GM12878 (cell line): Measurements from ENCODE around the gene C15orf62. TPM values are rescaled to one million over a fixed set of nuclear protein-coding genes. Genes with fewer than 3 reads are reported as not detected.

Experiments
- BMI1 ChIP-seq: fragments of 450-650 bp; IDR thresholded peaks from 2 replicates; pipeline ENCODE4 v1.6.1; 2016; ENCODE audit warnings: mild to moderate bottlenecking, moderate library complexity, borderline replicate concordance
- CREB1 ChIP-seq: IDR thresholded peaks from 2 replicates; pipeline ENCODE4 v1.6.1; 2012; ENCODE audit warnings: low read depth, mild to moderate bottlenecking, inconsistent platforms
- EGR1 ChIP-seq, 2 experiments: IDR thresholded peaks; 1 replicate in 1 of 2; 2 replicates in 1 of 2; pipeline ENCODE4 v1.6.1; 2011 to 2012; ENCODE audit warnings: low read depth in 2 of 2, low read length in 2 of 2, borderline replicate concordance in 1 of 2, mild to moderate bottlenecking in 1 of 2, moderate library complexity in 1 of 2
- LARP7 ChIP-seq: fragments of 450-650 bp; IDR thresholded peaks from 2 replicates; pipeline ENCODE4 v1.6.1; 2017; ENCODE audit warnings: mild to moderate bottlenecking
- NBN ChIP-seq: fragments of 450-650 bp; IDR thresholded peaks from 2 replicates; pipeline ENCODE4 v1.6.1; 2016
- NFYB ChIP-seq: IDR thresholded peaks from 2 replicates; pipeline ENCODE4 v1.6.1; 2011; ENCODE audit warnings: low read depth, mild to moderate bottlenecking, low read length, improper control_type of control experiment, moderate library complexity; ENCODE audit not compliant: insufficient read depth
- PML ChIP-seq: IDR thresholded peaks from 2 replicates; pipeline ENCODE4 v1.6.1; 2012; ENCODE audit warnings: low read length, inconsistent platforms
- POLR2AphosphoS2 ChIP-seq: IDR thresholded peaks from 2 replicates; pipeline ENCODE4 v1.6.1; 2011; ENCODE audit warnings: low read depth, mild to moderate bottlenecking, low read length, improper control_type of control experiment, moderate library complexity
- SP1 ChIP-seq: IDR thresholded peaks from one replicate; pipeline ENCODE4 v1.6.1; 2011; ENCODE audit warnings: low read depth, low read length
- polyA plus RNA-seq, 11 experiments: library from polyadenylated mRNA; depleted of rRNA in 4 of 11; unstranded in 6 of 11; stranded (reverse) in 5 of 11; fragments of >200 nt; fragmentation: Nextera tagmentation in 4 of 11; fragmentation: Illumina TruSeq in 1 of 11; extraction: Ambion mirVana in 4 of 11; extraction: Trizol in 1 of 11; gene quantifications; 1 replicate in 1 of 11; 2 replicates in 10 of 11; pipeline versions ENCODE4 v1.2.1 to v1.2.3, GENCODE V29; 2011 to 2016; ENCODE audit warnings: inconsistent platforms in 2 of 11, missing spikeins in 2 of 11, low read depth in 1 of 11
- total RNA-seq, 4 experiments: library from RNA; depleted of rRNA in 3 of 4; stranded (reverse); fragments of >200 nt in 3 of 4; fragmentation: Illumina TruSeq in 1 of 4; extraction: Trizol in 1 of 4; gene quantifications; 2 replicates each; pipeline versions ENCODE4 v1.2.1 to v1.2.3, GENCODE V29; 2013 to 2021
- TF ChIP-seq, protein P1 (sequence below): IDR thresholded peaks from 2 replicates; pipeline ENCODE4 v1.6.1; 2011; ENCODE audit warnings: borderline replicate concordance, low read depth, mild to moderate bottlenecking, moderate library complexity, mixed read lengths, low read length; ENCODE audit not compliant: insufficient read depth; ENCODE audit errors: extremely low read length
- TF ChIP-seq, protein P2 (sequence below), 3 experiments: IDR thresholded peaks in 2 of 3; conservative IDR thresholded peaks in 1 of 3; 2 replicates each; pipeline ENCODE4 v1.5.1; 2011; ENCODE audit warnings: low read depth in 3 of 3, low read length in 3 of 3, mild to moderate bottlenecking in 3 of 3, control low read depth in 2 of 3, moderate library complexity in 2 of 3, inconsistent platforms in 1 of 3, mixed read lengths in 1 of 3; ENCODE audit not compliant: control insufficient read depth in 2 of 3, insufficient read depth in 1 of 3; ENCODE audit errors: extremely low read depth in 1 of 3

The C15orf62 gene
- total and polyA plus RNA-seq, 10 of the 15 experiments (the other 5 are each of a cell fraction or from before 2014, with no cell fraction given): 0.06 to 0.68 (median 0.40) TPM; not detected in 1

DNA sequence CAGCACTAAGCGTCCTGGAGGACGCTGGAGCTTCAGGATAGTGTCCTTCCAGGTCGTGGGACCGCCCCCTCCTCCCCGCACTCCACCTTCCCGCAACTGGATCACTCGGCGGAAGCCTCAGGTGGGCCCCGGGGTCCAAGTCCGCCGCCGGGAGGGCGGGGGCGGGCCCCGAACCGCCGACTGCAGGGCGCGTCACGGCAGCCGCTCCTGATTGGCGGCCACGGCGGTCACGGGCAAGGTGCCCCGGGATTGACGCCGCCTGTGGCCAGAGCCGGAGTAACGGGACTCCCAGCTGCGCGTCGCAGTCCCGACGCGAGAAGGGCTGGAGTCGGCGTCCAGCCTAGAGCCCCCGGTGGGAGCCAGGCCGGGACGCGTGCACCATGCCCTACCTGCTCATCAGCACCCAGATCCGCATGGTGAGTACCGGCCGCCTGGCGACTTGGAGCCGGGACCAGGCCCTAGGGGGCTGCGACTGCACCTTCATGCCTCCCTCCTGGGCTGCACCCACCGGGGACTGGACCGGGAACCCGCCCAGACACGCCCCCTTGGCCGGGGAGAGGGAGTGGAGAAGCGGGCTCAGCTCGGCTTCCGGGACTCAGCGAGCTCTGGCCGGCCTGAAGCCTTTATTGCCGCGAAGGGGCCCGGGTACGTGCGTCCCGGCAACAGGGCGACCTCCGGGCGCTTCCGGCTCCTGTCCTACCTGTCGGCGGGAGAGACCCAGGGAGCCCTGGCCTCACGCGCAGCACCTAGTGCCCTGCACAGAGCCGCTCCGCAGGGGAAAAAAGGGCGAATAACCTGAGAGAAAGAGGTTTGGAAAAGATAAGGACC lies 5.8 kb upstream of the C15orf62 start, which contains the start of gene GCHFR (continued):
- TF ChIP-seq CREB1 (peak; percentile 69; the same call in 1 of the 2 replicates), LARP7 (peak; percentile 82; the same call in 1 of the 2 replicates), NBN (peak; percentile 60; the same call in 1 of the 2 replicates), SP1 (peak; percentile 13), BMI1 (no peak), EGR1 (IDR thresholded peaks at IDR 0.05; ENCODE audit: borderline replicate concordance in 1 of 2, low read depth in 2 of 2, low read length in 2 of 2) (peak in 1 of 2 experiments; percentile 85; a peak in 2 of 3 replicates), POLR2AphosphoS2 (peak; percentile 81; the same call in 1 of the 2 replicates), PML (no peak), NFYB (peak; percentile 80; the same call in 1 of the 2 replicates)
- TF ChIP-seq, protein P1, sequence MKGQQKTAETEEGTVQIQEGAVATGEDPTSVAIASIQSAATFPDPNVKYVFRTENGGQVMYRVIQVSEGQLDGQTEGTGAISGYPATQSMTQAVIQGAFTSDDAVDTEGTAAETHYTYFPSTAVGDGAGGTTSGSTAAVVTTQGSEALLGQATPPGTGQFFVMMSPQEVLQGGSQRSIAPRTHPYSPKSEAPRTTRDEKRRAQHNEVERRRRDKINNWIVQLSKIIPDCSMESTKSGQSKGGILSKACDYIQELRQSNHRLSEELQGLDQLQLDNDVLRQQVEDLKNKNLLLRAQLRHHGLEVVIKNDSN: peak; percentile 32
- TF ChIP-seq, protein P2, sequence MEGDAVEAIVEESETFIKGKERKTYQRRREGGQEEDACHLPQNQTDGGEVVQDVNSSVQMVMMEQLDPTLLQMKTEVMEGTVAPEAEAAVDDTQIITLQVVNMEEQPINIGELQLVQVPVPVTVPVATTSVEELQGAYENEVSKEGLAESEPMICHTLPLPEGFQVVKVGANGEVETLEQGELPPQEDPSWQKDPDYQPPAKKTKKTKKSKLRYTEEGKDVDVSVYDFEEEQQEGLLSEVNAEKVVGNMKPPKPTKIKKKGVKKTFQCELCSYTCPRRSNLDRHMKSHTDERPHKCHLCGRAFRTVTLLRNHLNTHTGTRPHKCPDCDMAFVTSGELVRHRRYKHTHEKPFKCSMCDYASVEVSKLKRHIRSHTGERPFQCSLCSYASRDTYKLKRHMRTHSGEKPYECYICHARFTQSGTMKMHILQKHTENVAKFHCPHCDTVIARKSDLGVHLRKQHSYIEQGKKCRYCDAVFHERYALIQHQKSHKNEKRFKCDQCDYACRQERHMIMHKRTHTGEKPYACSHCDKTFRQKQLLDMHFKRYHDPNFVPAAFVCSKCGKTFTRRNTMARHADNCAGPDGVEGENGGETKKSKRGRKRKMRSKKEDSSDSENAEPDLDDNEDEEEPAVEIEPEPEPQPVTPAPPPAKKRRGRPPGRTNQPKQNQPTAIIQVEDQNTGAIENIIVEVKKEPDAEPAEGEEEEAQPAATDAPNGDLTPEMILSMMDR (IDR thresholded peaks at IDR 0.05 in 2 of 3, conservative IDR thresholded peaks at IDR 0.05 in 1 of 3; ENCODE audit: control insufficient read depth in 2 of 3, extremely low read depth in 1 of 3, insufficient read depth in 1 of 3, low read depth in 3 of 3, low read length in 3 of 3): peak; percentile 19 to 40 (median 40); a peak in 4 of 6 replicates
